Measurements from ENCODE around the gene CRADD. TPM values are rescaled to one million over a fixed set of nuclear protein-coding genes. Genes with fewer than 3 reads are reported as not detected.

CRADD gene
- total RNA-seq = 12.5 and 14.3 TPM in 2 replicates

DNA sequence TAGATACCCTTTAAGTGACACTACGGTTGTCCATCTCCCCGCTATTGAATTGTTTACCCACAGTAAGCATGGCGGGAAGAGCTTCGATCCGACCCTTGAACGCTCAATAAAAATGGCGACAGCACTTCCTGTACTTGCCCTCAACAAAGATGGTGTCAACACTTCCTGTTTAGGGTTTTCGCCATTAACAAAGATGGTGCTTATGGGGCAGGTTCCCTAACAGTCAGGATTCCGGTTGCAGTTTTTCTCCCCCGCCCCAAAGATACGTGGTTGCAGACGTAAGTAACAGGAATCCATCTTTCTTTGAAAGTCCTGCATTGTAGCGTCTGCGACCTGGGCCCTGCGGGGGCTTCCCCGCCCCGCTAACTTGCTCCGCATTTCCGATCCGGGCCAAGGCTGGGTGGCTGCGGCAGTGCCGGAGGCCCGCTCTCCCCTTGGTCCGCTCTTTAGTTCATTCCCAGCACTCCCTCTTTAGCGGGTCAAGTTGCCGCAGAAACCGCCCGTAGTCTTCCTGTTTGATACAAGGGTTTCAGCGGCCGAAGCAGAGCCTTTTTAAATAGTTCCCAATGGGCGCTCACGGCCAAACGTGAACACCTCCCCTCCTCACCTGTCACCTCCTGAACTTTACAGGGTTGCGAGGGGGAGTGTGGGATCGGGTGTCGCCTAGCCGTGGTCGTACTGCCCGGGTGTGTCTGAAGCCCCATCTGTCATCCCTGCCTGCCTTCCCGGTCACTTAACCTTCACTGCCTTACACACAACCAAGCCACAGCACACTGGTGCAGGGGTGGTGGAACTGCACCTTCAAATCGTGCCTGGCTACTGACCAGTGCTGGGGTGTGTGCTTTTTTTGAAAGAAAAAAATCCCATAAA lies at the start of gene CRADD:
Gene CRADD (plus strand): TSS at position 181 of the 870 bp plus-strand sequence.

Small RNA genes lying within 50 kb of the gene (small RNA-seq; reads per million reads assigned to genes)
- not detected for gene RN7SL630P

Other genes with a start within 250 kb of the CRADD start
- gene UBE2N, start 235.4 kb upstream of the CRADD start, total RNA-seq = 79.4 and 127 TPM in 2 replicates
- 28.3 and 32.6 TPM in 2 replicates for gene MRPL42, start 209.9 kb upstream of the CRADD start, total RNA-seq
- gene SOCS2, start 104.7 kb upstream of the CRADD start, total RNA-seq = 9.2 and 14.5 TPM in 2 replicates